GM12878 (cell line): ENCODE results near the gene CCDC97. TPM values are rescaled to one million over a fixed set of nuclear protein-coding genes. Genes with fewer than 3 reads are reported as not detected.

Experiments
- CBX3 ChIP-seq: fragments of 200-600 bp; sonication (generic); IDR thresholded peaks from 2 replicates; pipeline ENCODE4 v1.6.1; 2016; ENCODE audit warnings: low read depth, borderline replicate concordance
- CBX5 ChIP-seq: sonication (generic); IDR thresholded peaks from 2 replicates; pipeline ENCODE4 v1.6.1; 2016; ENCODE audit warnings: low read depth, moderate library complexity, mild to moderate bottlenecking, inconsistent platforms
- CEBPB ChIP-seq, 2 experiments: fragments of 150-350 bp in 1 of 2; IDR thresholded peaks; 2 replicates each; pipeline ENCODE4 v1.6.1; 2012 to 2014; ENCODE audit warnings: low read depth in 2 of 2, low read length in 2 of 2, borderline replicate concordance in 1 of 2, inconsistent platforms in 1 of 2
- EP300 ChIP-seq, 2 experiments: fragments of 150-350 bp in 1 of 2; IDR thresholded peaks; 2 replicates each; pipeline ENCODE4 v1.6.1; 2011 to 2012; ENCODE audit warnings: low read depth in 2 of 2, low read length in 2 of 2, borderline replicate concordance in 1 of 2, improper control_type of control experiment in 1 of 2, inconsistent platforms in 1 of 2; ENCODE audit not compliant: control insufficient read depth in 1 of 2
- HSF1 ChIP-seq: fragments of 150-350 bp; IDR thresholded peaks from 2 replicates; pipeline ENCODE4 v1.6.1; 2014; ENCODE audit warnings: mild to moderate bottlenecking, low read depth, low read length
- IRF3 ChIP-seq: fragments of 450-650 bp; IDR thresholded peaks from 2 replicates; pipeline ENCODE4 v1.6.1; 2014; ENCODE audit warnings: mild to moderate bottlenecking
- IRF4 ChIP-seq: IDR thresholded peaks from 2 replicates; pipeline ENCODE4 v1.6.1; 2011; ENCODE audit warnings: low read depth, low read length
- JUNB ChIP-seq: IDR thresholded peaks from 2 replicates; pipeline ENCODE4 v1.6.1; 2016; ENCODE audit warnings: antibody characterized with exemption, mild to moderate bottlenecking
- LARP7 ChIP-seq: fragments of 450-650 bp; IDR thresholded peaks from 2 replicates; pipeline ENCODE4 v1.6.1; 2017; ENCODE audit warnings: mild to moderate bottlenecking
- NR2C2 ChIP-seq: IDR thresholded peaks from 2 replicates; pipeline ENCODE4 v1.6.1; 2011; ENCODE audit warnings: borderline replicate concordance, low read depth; ENCODE audit not compliant: control insufficient read depth, insufficient read length
- NR2F1 ChIP-seq: fragments of 450-650 bp; conservative IDR thresholded peaks from 2 replicates; pipeline ENCODE4 v1.6.1; 2017; ENCODE audit warnings: mild to moderate bottlenecking
- NRF1 ChIP-seq: conservative IDR thresholded peaks from 2 replicates; pipeline ENCODE4 v1.6.1; 2011; ENCODE audit warnings: mild to moderate bottlenecking, low read depth, low read length, improper control_type of control experiment
- POLR2AphosphoS5 ChIP-seq: IDR thresholded peaks from 2 replicates; pipeline ENCODE4 v1.6.1; 2011; ENCODE audit warnings: mild to moderate bottlenecking, low read length, inconsistent platforms
- RELB ChIP-seq: fragments of 450-650 bp; IDR thresholded peaks from 2 replicates; pipeline ENCODE4 v1.6.1; 2017; ENCODE audit warnings: low read depth, mild to moderate bottlenecking, moderate library complexity
- SRF ChIP-seq, 2 experiments: IDR thresholded peaks; 2 replicates each; pipeline ENCODE4 v1.6.1; 2011; ENCODE audit warnings: low read depth in 2 of 2, low read length in 2 of 2, mild to moderate bottlenecking in 1 of 2, moderate library complexity in 1 of 2
- TAF1 ChIP-seq: IDR thresholded peaks from 2 replicates; pipeline ENCODE4 v1.6.1; 2011; ENCODE audit warnings: mild to moderate bottlenecking, low read depth, low read length, borderline replicate concordance
- TCF7 ChIP-seq: IDR thresholded peaks from 2 replicates; pipeline ENCODE4 v1.6.1; 2014; ENCODE audit warnings: antibody characterized with exemption, borderline replicate concordance
- ZBED1 ChIP-seq: IDR thresholded peaks from 2 replicates; pipeline ENCODE4 v1.6.1; 2016; ENCODE audit warnings: borderline replicate concordance
- ZNF592 ChIP-seq: fragments of 450-650 bp; IDR thresholded peaks from 2 replicates; pipeline ENCODE4 v1.6.1; 2017; ENCODE audit warnings: mild to moderate bottlenecking, moderate library complexity
- ZNF622 ChIP-seq: fragments of 450-650 bp; IDR thresholded peaks from 2 replicates; pipeline ENCODE4 v1.6.1; 2017; ENCODE audit warnings: mild to moderate bottlenecking, inconsistent platforms
- polyA plus RNA-seq, 11 experiments: library from polyadenylated mRNA; depleted of rRNA in 4 of 11; unstranded in 6 of 11; stranded (reverse) in 5 of 11; fragments of >200 nt; fragmentation: Nextera tagmentation in 4 of 11; fragmentation: Illumina TruSeq in 1 of 11; extraction: Ambion mirVana in 4 of 11; extraction: Trizol in 1 of 11; gene quantifications; 1 replicate in 1 of 11; 2 replicates in 10 of 11; pipeline versions ENCODE4 v1.2.1 to v1.2.3, GENCODE V29; 2011 to 2016; ENCODE audit warnings: inconsistent platforms in 2 of 11, missing spikeins in 2 of 11, low read depth in 1 of 11
- total RNA-seq, 4 experiments: library from RNA; depleted of rRNA in 3 of 4; stranded (reverse); fragments of >200 nt in 3 of 4; fragmentation: Illumina TruSeq in 1 of 4; extraction: Trizol in 1 of 4; gene quantifications; 2 replicates each; pipeline versions ENCODE4 v1.2.1 to v1.2.3, GENCODE V29; 2013 to 2021

Gene CCDC97
- total and polyA plus RNA-seq, 10 of the 15 experiments (the other 5 are each of a cell fraction or from before 2014, with no cell fraction given) = 1.8 to 34.1 (median 18.8) TPM

- TF ChIP-seq ZNF592 (no peak), CEBPB (IDR thresholded peaks at IDR 0.05; ENCODE audit: borderline replicate concordance in 1 of 2, low read depth in 2 of 2, low read length in 2 of 2) (no peak), IRF3 (no peak), LARP7 (no peak), RELB (peak; percentile 73), TAF1 (peak; percentile 67; the same call in 1 of the 2 replicates), JUNB (no peak), NR2C2 (no peak), TCF7 (no peak), NRF1 (0 out of 2 replicates have a peak, but pooled peaks have one; percentile 14), HSF1 (no peak), CBX3 (no peak), ZBED1 (no peak), SRF (IDR thresholded peaks at IDR 0.05; ENCODE audit: low read depth in 2 of 2, low read length in 2 of 2) (no peak), ZNF622 (no peak), EP300 (IDR thresholded peaks at IDR 0.05; ENCODE audit: borderline replicate concordance in 1 of 2, control insufficient read depth in 1 of 2, low read depth in 2 of 2, low read length in 2 of 2) (no peak), CBX5 (no peak), POLR2AphosphoS5 (peak; percentile 92), IRF4 (peak; percentile 83), NR2F1 (no peak)
Measured at GRCh38 chr19:41351339-41352245, 41.6 kb downstream of the CCDC97 start (continued).
